Measurements from ENCODE around the gene ALDH1A3.

Gene ALDH1A3

GRCh38 chr15:100952566-100952965 lies 72.9 kb downstream of the ALDH1A3 start:
- no peak for DNase-seq (ENCODE audit: low spot score)

DNA sequence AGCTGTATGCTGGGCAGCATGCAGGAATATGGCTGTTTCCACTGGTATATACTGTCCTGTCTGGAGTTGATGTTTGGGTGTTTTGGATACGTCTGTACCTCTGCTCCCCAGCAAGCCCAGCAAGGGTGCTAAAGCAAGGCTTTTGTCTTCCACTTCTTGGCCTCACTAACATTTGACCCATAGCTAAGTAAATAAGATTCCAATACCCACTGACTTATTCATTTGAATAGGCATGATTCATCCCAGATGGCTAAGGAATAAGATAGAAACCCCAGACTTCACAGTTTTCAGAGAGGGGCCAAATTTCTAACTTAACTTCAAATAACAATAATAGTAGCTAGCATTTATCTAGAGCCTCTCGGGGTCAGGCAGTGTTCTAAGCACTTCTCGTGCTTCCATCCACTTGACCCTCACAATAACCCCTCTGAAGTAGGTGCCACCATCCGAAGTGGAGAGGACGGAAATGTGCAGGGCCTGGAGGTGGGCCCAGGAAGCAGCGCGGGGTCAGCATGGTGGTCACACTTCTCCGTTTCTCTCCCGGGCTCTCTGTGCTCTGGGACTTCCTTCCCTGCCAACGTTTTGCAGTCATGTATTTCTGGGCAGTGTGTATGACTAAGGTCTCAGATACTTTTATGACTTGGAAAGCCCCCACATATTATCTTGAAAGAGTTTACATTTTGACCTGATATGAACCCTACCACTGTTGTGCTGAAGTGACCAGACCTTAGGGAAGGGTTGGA lies 78.9 kb downstream of the ALDH1A3 start:
- DNase-seq (ENCODE audit: low spot score): no peak

GRCh38 chr15:100959066-100960050 lies 79.7 kb downstream of the ALDH1A3 start:
- DNase-seq (ENCODE audit: low spot score): no peak
